HCT116 (cell line): ENCODE measurements around the gene DDB1. TPM values are rescaled to one million over a fixed set of nuclear protein-coding genes. Genes with fewer than 3 reads are reported as not detected.

Experiments used
- ATAC-seq: fragments of 200-7000 bp; cut with Tn5 transposase; 2 replicates; pipeline ENCODE4 v1.9.1; 2020; ENCODE audit warnings: mild to moderate bottlenecking, moderate library complexity
- BruUV-seq: library from RNA; stranded (reverse); fragments of 400-500 nt; replicated peaks from 2 replicates; lab custom pipeline; 2021; lab: Mats Ljungman, UMichigan
- CTCF ChIA-PET: fragments of 300-600 bp; sonication (Branson Sonifier 250); formaldehyde crosslinking; loops from one replicate; lab custom pipeline; 2021; ENCODE audit warnings: antibody characterized with exemption; lab: Charles Lee
- POLR2A ChIA-PET: fragments of 300-600, 350-600 bp; sonication (Branson Sonifier 250); formaldehyde crosslinking; loops from one replicate; lab custom pipeline; 2021; ENCODE audit warnings: antibody characterized with exemption; lab: Charles Lee
- RAD21 ChIA-PET, 2 experiments: fragments of 300-600 bp; sonication (Branson Sonifier 250); formaldehyde crosslinking; loops; one replicate each; lab custom pipeline; 2023; ENCODE audit warnings: low total read pairs in 2 of 2; ENCODE audit not compliant: uncharacterized antibody in 2 of 2, unreplicated experiment in 2 of 2, low non-redundant PET in 1 of 2; lab: Charles Lee
- DNase-seq: peaks from one replicate; pipeline ENCODE4 v3.0.0-alpha.2; 2010; ENCODE audit warnings: low read depth, low spot score
- H2AFZ ChIP-seq: fragments of 200-600 bp; shearing (Covaris generic), sonication (generic); 2 replicates; pipeline ENCODE4 v1.6.1; 2017; ENCODE audit warnings: low read depth, mixed run types, mixed read lengths, antibody characterized with exemption, low read length; ENCODE audit not compliant: poor library complexity, severe bottlenecking
- H3K27ac ChIP-seq: 2 replicates; pipeline ENCODE4 v1.5.1; 2012; ENCODE audit warnings: low read depth, low read length
- H3K27me3 ChIP-seq: fragments of 200-600 bp; sonication (generic); 2 replicates; pipeline ENCODE4 v1.6.1; 2016; ENCODE audit warnings: mixed run types, low read length, mixed read lengths; ENCODE audit not compliant: insufficient read depth
- H3K36me3 ChIP-seq, 2 experiments: fragments of 200-500 bp in 1 of 2; fragments of 200-600 bp in 1 of 2; sonication (Bioruptor generic) in 1 of 2; sonication (generic) in 1 of 2; 2 replicates each; pipeline versions ENCODE4 v1.5.1 to v1.6.1; 2014 to 2016; ENCODE audit warnings: low read length in 2 of 2, inconsistent platforms in 1 of 2, mixed read lengths in 1 of 2, mixed run types in 1 of 2; ENCODE audit not compliant: insufficient read depth in 2 of 2, control insufficient read depth in 1 of 2
- H3K4me1 ChIP-seq, 2 experiments: fragments of 200-600 bp in 1 of 2; sonication (generic) in 1 of 2; 2 replicates each; pipeline versions ENCODE4 v1.5.1 to v1.6.1; 2012 to 2017; ENCODE audit warnings: low read length in 2 of 2, inconsistent platforms in 1 of 2, mild to moderate bottlenecking in 1 of 2, mixed read lengths in 1 of 2, mixed run types in 1 of 2, moderate library complexity in 1 of 2; ENCODE audit not compliant: insufficient read depth in 2 of 2, control insufficient read depth in 1 of 2
- H3K4me2 ChIP-seq: fragments of 200-600 bp; sonication (generic); 2 replicates; pipeline ENCODE4 v1.6.1; 2017; ENCODE audit warnings: mixed run types, low read length, mixed read lengths
- H3K4me3 ChIP-seq, 2 experiments: fragments of 200-600 bp in 1 of 2; sonication (generic) in 1 of 2; replicated peaks in 1 of 2; 2 replicates each; pipeline ENCODE4 v1.5.1; 2011 to 2016; ENCODE audit warnings: low read length in 2 of 2, control low read depth in 1 of 2, low read depth in 1 of 2, mild to moderate bottlenecking in 1 of 2, mixed read lengths in 1 of 2, mixed run types in 1 of 2
- H3K79me2 ChIP-seq: fragments of 200-600 bp; sonication (generic); 2 replicates; pipeline ENCODE4 v1.6.1; 2017; ENCODE audit warnings: mild to moderate bottlenecking, mixed run types, low read length, moderate library complexity, mixed read lengths; ENCODE audit not compliant: insufficient read depth
- H3K9ac ChIP-seq: fragments of 200-600 bp; sonication (generic); 2 replicates; pipeline ENCODE4 v1.6.1; 2016; ENCODE audit warnings: low read length, mixed read lengths
- H3K9me2 ChIP-seq: fragments of 200-600 bp; sonication (generic), shearing (Covaris generic); 2 replicates; pipeline ENCODE4 v1.6.1; 2017; ENCODE audit warnings: mixed run types, mild to moderate bottlenecking, moderate library complexity; ENCODE audit not compliant: insufficient read depth
- H3K9me3 ChIP-seq, 2 experiments: fragments of 200-500 bp in 1 of 2; fragments of 200-600 bp in 1 of 2; sonication (Bioruptor generic) in 1 of 2; sonication (generic) in 1 of 2; 2 replicates each; pipeline ENCODE4 v1.6.1; 2014 to 2017; ENCODE audit warnings: low read length in 2 of 2, mixed read lengths in 2 of 2, inconsistent platforms in 1 of 2, low read depth in 1 of 2, mild to moderate bottlenecking in 1 of 2, mixed run types in 1 of 2, moderate library complexity in 1 of 2; ENCODE audit not compliant: control insufficient read depth in 1 of 2, insufficient read depth in 1 of 2
- H4K20me1 ChIP-seq: fragments of 200-600 bp; sonication (generic), shearing (Covaris generic); 2 replicates; pipeline ENCODE4 v1.6.1; 2017; ENCODE audit warnings: mixed run types, mild to moderate bottlenecking, moderate library complexity; ENCODE audit not compliant: insufficient read depth
- ATF3 ChIP-seq: IDR thresholded peaks from 2 replicates; pipeline ENCODE4 v1.6.1; 2012
- CBX3 ChIP-seq: IDR thresholded peaks from 2 replicates; pipeline ENCODE4 v1.6.1; 2012; ENCODE audit warnings: low read depth
- CEBPB ChIP-seq: IDR thresholded peaks from 2 replicates; pipeline ENCODE4 v1.6.1; 2012; ENCODE audit warnings: low read depth
- EZH2 ChIP-seq: fragments of 200-600 bp; sonication (generic); IDR thresholded peaks from 2 replicates; pipeline ENCODE4 v1.6.1; 2017; ENCODE audit warnings: antibody characterized with exemption, mixed run types
- EZH2phosphoT487 ChIP-seq: fragments of 200-600 bp; IDR thresholded peaks from 2 replicates; pipeline ENCODE4 v1.6.1; 2018; ENCODE audit warnings: antibody characterized with exemption, borderline replicate concordance
- FOSL1 ChIP-seq: IDR thresholded peaks from 2 replicates; pipeline ENCODE4 v1.6.1; 2012; ENCODE audit warnings: low read depth
- JUND ChIP-seq: IDR thresholded peaks from 2 replicates; pipeline ENCODE4 v1.6.1; 2012
- MAX ChIP-seq: IDR thresholded peaks from 2 replicates; pipeline ENCODE4 v1.6.1; 2012
- POLR2A ChIP-seq: IDR thresholded peaks from 2 replicates; pipeline ENCODE4 v1.7.0; 2011; ENCODE audit warnings: borderline replicate concordance; ENCODE audit not compliant: insufficient read depth, insufficient read length; ENCODE audit errors: extremely low read depth
- POLR2AphosphoS5 ChIP-seq: IDR thresholded peaks from 2 replicates; pipeline ENCODE4 v1.6.1; 2011; ENCODE audit warnings: mild to moderate bottlenecking, low read depth, low read length, moderate library complexity
- RAD21 ChIP-seq: IDR thresholded peaks from 2 replicates; pipeline ENCODE4 v1.6.1; 2012; ENCODE audit warnings: low read depth, mild to moderate bottlenecking
- SIN3A ChIP-seq: IDR thresholded peaks from 2 replicates; pipeline ENCODE4 v1.6.1; 2012; ENCODE audit warnings: low read depth
- SRF ChIP-seq: IDR thresholded peaks from 2 replicates; pipeline ENCODE4 v1.6.1; 2012; ENCODE audit warnings: low read depth
- TCF7L2 ChIP-seq: IDR thresholded peaks from 2 replicates; pipeline ENCODE4 v1.7.0; 2011; ENCODE audit warnings: borderline replicate concordance, inconsistent platforms; ENCODE audit not compliant: insufficient read depth, insufficient read length; ENCODE audit errors: extremely low read depth
- YY1 ChIP-seq: IDR thresholded peaks from 2 replicates; pipeline ENCODE4 v1.6.1; 2011; ENCODE audit warnings: low read length, low read depth, moderate library complexity, mild to moderate bottlenecking; ENCODE audit not compliant: insufficient replicate concordance; ENCODE audit errors: extremely low read depth
- ZBTB33 ChIP-seq: IDR thresholded peaks from 2 replicates; pipeline ENCODE4 v1.6.1; 2011; ENCODE audit warnings: mild to moderate bottlenecking, low read length, moderate library complexity; ENCODE audit not compliant: insufficient replicate concordance; ENCODE audit errors: extremely low read depth
- ZFX ChIP-seq: fragments of 450-650 bp; IDR thresholded peaks from 2 replicates; pipeline ENCODE4 v1.6.1; 2017
- ZNF274 ChIP-seq: fragments of 200-500 bp; sonication (Bioruptor generic); IDR thresholded peaks from 2 replicates; pipeline ENCODE4 v1.6.1; 2014; ENCODE audit warnings: mild to moderate bottlenecking, low read depth, low read length, inconsistent platforms
- intact Hi-C: fragments of 100-400 bp; cut with micrococcal nuclease; formaldehyde crosslinking; loops from 2 replicates; pipeline ENCODE4 v1.10.0; 2022
- total RNA-seq: library from RNA; stranded (reverse); gene quantifications from one replicate; pipeline ENCODE4 v1.2.1, GENCODE V29; 2021; ENCODE audit not compliant: unreplicated experiment

DDB1 gene
- total RNA-seq, 1 experiment from 2014 or later = 269 TPM

DNA sequence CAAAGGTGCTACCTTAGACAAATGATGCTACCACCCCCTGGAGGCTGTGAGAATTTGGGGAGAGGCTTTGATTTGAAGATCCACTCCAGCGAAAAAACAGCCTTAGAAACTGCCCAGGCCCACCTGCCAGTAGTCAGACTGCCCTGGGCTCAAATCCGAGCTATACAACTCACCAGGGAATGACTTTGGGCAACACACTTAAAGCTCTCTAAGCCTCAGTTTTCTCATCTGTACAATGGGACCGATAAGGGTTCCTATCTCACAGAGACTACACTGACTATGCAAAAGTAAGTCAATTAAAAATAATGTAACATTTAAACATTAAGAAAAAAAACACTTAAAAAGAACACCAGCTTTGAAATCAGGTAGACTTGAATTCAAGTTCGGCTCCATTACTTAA, 57.7 kb downstream of the DDB1 start:
- Histone ChIP-seq H3K9ac (no peak overlapping the region), H3K4me3 (no peak overlapping the region), H3K4me2 (no peak overlapping the region), H3K27me3 (no peaks in the 10 kb centered on the region), H3K79me2 (no peaks in the 10 kb centered on the region), H3K36me3 (no peaks in the 10 kb centered on the region), H2AFZ (no peak overlapping the region), H3K4me1 (no peaks in the 10 kb centered on the region), H3K27ac (no peak overlapping the region), H4K20me1 (no peaks in the 10 kb centered on the region), H3K9me2 (no peaks in the 10 kb centered on the region), H3K9me3 (no peaks in the 10 kb centered on the region)
- ChIA-PET POLR2A (no interaction called here), CTCF (no interaction called here), RAD21 (no interaction called here)
- DNase-seq (no peak), ATAC-seq (no peak)
- no TSS peak for BruUV-seq
- intact Hi-C loops = no loop called here
- TF ChIP-seq SRF = no peak
- no peak for TF ChIP-seq TCF7L2
- no peak for TF ChIP-seq POLR2A
- TF ChIP-seq FOSL1 = no peak

DNA sequence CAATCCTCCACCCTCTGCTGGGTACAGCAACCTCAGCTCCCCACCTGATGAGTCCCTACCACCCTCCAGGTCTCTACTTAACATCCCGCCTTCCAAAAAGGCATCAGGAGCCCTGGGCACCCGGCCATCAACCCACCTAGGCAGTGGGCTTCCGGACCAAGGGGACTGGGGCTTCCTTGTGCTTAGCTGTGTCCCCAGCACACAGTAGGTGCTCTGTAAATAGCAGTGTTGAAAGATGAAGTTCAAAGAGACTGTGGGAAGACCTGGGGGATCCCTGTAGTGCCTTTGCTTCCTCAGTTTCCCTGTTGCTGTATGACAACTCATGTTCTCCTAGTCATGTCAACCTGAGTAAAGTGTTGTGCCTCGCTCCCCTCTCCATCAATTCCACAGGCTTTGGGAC, 58.8 kb downstream of the DDB1 start:
- RAD21 ChIA-PET = no interaction called here
- Histone ChIP-seq H3K4me2 (no peak overlapping the region), H3K27ac (no peak overlapping the region), H3K36me3 (no peaks in the 10 kb centered on the region), H3K27me3 (no peaks in the 10 kb centered on the region), H3K4me3 (no peak overlapping the region), H3K9ac (no peak overlapping the region), H2AFZ (no peak overlapping the region), H3K4me1 (no peaks in the 10 kb centered on the region), H3K9me2 (no peaks in the 10 kb centered on the region), H4K20me1 (no peaks in the 10 kb centered on the region), H3K9me3 (no peaks in the 10 kb centered on the region), H3K79me2 (no peaks in the 10 kb centered on the region)
- CTCF ChIA-PET = no interaction called here
- POLR2A ChIA-PET = no interaction called here
- no TSS peak for BruUV-seq
- intact Hi-C loops = no loop called here
- ATAC-seq (no peak), DNase-seq (no peak)
- TF ChIP-seq EZH2phosphoT487 = no peak
- no peak for TF ChIP-seq ZFX
- TF ChIP-seq POLR2A = no peak
- TF ChIP-seq CEBPB = no peak
- no peak for TF ChIP-seq TCF7L2
- no peak for TF ChIP-seq JUND
- TF ChIP-seq YY1 = no peak
- TF ChIP-seq SIN3A = no peak
- no peak for TF ChIP-seq ZNF274
- no peak for TF ChIP-seq EZH2
- no peak for TF ChIP-seq FOSL1
- TF ChIP-seq ZBTB33 = no peak
- no peak for TF ChIP-seq CBX3
- TF ChIP-seq MAX = no peak
- no peak for TF ChIP-seq POLR2AphosphoS5
- no peak for TF ChIP-seq ATF3
- no peak for TF ChIP-seq RAD21
